Caco-2 (cell line): Measurements from ENCODE around the gene YWHAQ. TPM values are rescaled to one million over a fixed set of nuclear protein-coding genes. Genes with fewer than 3 reads are reported as not detected.

Source experiments
- BruUV-seq: library from RNA; stranded (reverse); fragments of 400-500 nt; replicated peaks from 2 replicates; lab custom pipeline; 2021; lab: Mats Ljungman, UMichigan
- CTCF ChIA-PET: fragments of 300-600 bp; sonication (Branson Sonifier 250); formaldehyde crosslinking; loops from one replicate; lab custom pipeline; 2022; ENCODE audit warnings: antibody characterized with exemption; lab: Charles Lee
- POLR2A ChIA-PET: fragments of 300-600 bp; sonication (Branson Sonifier 250); formaldehyde crosslinking; loops from one replicate; lab custom pipeline; 2022; ENCODE audit warnings: antibody characterized with exemption; lab: Charles Lee
- DNase-seq, 2 experiments: peaks; one replicate each; pipeline versions ENCODE4 v3.0.0 to v3.0.0-alpha.2; 2020 to 2022
- H3K27me3 ChIP-seq: replicated peaks from 2 replicates; pipeline ENCODE4 v1.6.0; 2011; ENCODE audit warnings: low read length; ENCODE audit not compliant: control insufficient read depth, insufficient read depth
- H3K36me3 ChIP-seq: 2 replicates; pipeline ENCODE4 v1.5.1; 2011; ENCODE audit warnings: low read length; ENCODE audit not compliant: control insufficient read depth, insufficient read depth
- H3K4me1 ChIP-seq: fragments of 250-450 bp; sonication (Bioruptor Pico); 2 replicates; pipeline ENCODE4 v1.5.1; 2020; ENCODE audit warnings: mild to moderate bottlenecking
- H3K4me3 ChIP-seq: 2 replicates; pipeline ENCODE4 v1.5.1; 2011; ENCODE audit warnings: low read depth, mild to moderate bottlenecking, control low read depth, low read length
- H3K9me3 ChIP-seq: fragments of 250-450 bp; sonication (Bioruptor Pico); 2 replicates; pipeline ENCODE4 v1.5.1; 2020; ENCODE audit warnings: mild to moderate bottlenecking, moderate library complexity
- H3K27ac Mint-ChIP-seq: one replicate; pipeline ENCODE4 v1.8.0; 2022; ENCODE audit warnings: mixed read lengths; ENCODE audit not compliant: unreplicated experiment
- H3K27me3 Mint-ChIP-seq: one replicate; pipeline ENCODE4 v1.8.0; 2022; ENCODE audit warnings: mixed read lengths; ENCODE audit not compliant: insufficient read depth, unreplicated experiment
- H3K36me3 Mint-ChIP-seq: one replicate; pipeline ENCODE4 v1.8.0; 2022; ENCODE audit warnings: mild to moderate bottlenecking, mixed read lengths; ENCODE audit not compliant: insufficient read depth, unreplicated experiment
- H3K4me1 Mint-ChIP-seq: one replicate; pipeline ENCODE4 v1.8.0; 2022; ENCODE audit warnings: low read depth, mixed read lengths; ENCODE audit not compliant: unreplicated experiment
- H3K4me3 Mint-ChIP-seq: one replicate; pipeline ENCODE4 v1.8.0; 2022; ENCODE audit warnings: mild to moderate bottlenecking, moderate library complexity, mixed read lengths; ENCODE audit not compliant: unreplicated experiment
- H3K9me3 Mint-ChIP-seq: one replicate; pipeline ENCODE4 v1.8.0; 2022; ENCODE audit warnings: mixed read lengths; ENCODE audit not compliant: unreplicated experiment
- intact Hi-C: fragments of 100-400 bp; cut with micrococcal nuclease; formaldehyde crosslinking; loops from one replicate; pipeline ENCODE4 v1.10.0; 2022; ENCODE audit not compliant: unreplicated experiment
- total RNA-seq: library from RNA; stranded (reverse); gene quantifications from 2 replicates; pipeline ENCODE4 v1.2.3, GENCODE V29; 2022
- TF ChIP-seq, protein P1 (sequence below), 2 experiments: fragments of 200-600 bp in 1 of 2; IDR thresholded peaks; 1 replicate in 1 of 2; 2 replicates in 1 of 2; pipeline versions ENCODE4 v1.5.1 to v1.8.0; 2011 to 2022; ENCODE audit warnings: antibody characterized with exemption in 1 of 2, control low read depth in 1 of 2, inconsistent platforms in 1 of 2, low read depth in 1 of 2, low read length in 1 of 2, mild to moderate bottlenecking in 1 of 2, moderate library complexity in 1 of 2; ENCODE audit not compliant: insufficient read depth in 1 of 2, severe bottlenecking in 1 of 2, unreplicated experiment in 1 of 2

YWHAQ gene
- total RNA-seq, 1 experiment from 2014 or later, result 344 TPM

DNA sequence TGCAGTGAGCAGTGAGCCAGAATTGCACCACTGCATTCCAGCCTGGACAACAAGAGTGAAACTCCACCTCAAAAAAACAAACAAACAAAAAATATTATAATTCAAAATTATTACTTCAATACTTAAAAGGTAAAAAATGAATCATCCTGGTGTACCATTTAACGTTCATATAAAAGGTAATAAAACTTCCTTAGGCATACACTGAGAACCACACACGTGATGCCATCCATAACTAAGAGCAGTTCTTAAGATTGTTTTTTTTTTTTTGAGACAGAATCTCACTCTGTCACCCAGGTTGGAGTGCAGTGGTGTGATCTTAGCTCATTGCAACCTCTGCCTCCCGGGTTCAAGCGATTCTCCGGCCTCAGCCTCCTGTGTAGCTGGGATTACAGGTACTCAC lies 29.4 kb downstream of the YWHAQ start:
- Histone ChIP-seq H3K4me1 (no peaks in the 10 kb centered on the region), H3K27me3 (no peaks in the 10 kb centered on the region), H3K36me3 (no peaks in the 10 kb centered on the region), H3K4me3 (no peak overlapping the region), H3K9me3 (no peaks in the 10 kb centered on the region; the same call in 1 of the 2 replicates)
- Mint-ChIP-seq H3K4me3 (no peak overlapping the region), H3K4me1 (peaks cover 13% of the 10 kb centered on the region), H3K36me3 (peaks cover 67% of the 10 kb centered on the region), H3K27me3 (no peaks in the 10 kb centered on the region), H3K27ac (no peak overlapping the region), H3K9me3 (peaks cover 10% of the 10 kb centered on the region)
- DNase-seq, result no peak
- TF ChIP-seq, protein P1, sequence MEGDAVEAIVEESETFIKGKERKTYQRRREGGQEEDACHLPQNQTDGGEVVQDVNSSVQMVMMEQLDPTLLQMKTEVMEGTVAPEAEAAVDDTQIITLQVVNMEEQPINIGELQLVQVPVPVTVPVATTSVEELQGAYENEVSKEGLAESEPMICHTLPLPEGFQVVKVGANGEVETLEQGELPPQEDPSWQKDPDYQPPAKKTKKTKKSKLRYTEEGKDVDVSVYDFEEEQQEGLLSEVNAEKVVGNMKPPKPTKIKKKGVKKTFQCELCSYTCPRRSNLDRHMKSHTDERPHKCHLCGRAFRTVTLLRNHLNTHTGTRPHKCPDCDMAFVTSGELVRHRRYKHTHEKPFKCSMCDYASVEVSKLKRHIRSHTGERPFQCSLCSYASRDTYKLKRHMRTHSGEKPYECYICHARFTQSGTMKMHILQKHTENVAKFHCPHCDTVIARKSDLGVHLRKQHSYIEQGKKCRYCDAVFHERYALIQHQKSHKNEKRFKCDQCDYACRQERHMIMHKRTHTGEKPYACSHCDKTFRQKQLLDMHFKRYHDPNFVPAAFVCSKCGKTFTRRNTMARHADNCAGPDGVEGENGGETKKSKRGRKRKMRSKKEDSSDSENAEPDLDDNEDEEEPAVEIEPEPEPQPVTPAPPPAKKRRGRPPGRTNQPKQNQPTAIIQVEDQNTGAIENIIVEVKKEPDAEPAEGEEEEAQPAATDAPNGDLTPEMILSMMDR (IDR thresholded peaks at IDR 0.05; ENCODE audit: insufficient read depth in 1 of 2, low read depth in 1 of 2, low read length in 1 of 2, severe bottlenecking in 1 of 2, unreplicated experiment in 1 of 2), result no peak
- intact Hi-C loops, result no loop called here
- ChIA-PET CTCF (no interaction called here), POLR2A (no interaction called here)
- no TSS peak for BruUV-seq

DNA sequence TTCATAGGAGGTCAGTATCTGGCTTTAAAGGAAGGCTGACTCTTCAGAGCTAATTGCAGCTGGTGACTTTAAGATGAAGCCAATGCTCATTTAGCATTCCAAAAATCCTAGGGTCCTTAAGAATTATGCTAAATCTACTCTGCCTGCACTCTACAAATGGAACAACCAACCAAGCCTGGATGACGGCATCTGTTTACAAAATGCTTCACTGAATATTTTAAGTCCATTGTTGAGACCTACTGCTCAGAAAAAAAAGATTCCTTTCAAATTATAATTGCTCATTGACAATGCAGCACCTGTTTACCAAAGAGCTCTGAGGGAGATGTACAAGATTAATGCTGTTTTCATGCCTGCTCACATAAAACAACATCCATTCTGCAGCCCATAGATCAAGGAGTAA lies 31.4 kb downstream of the YWHAQ start:
- ChIA-PET CTCF (interaction anchor here (1.0 kb wide), 1 partner anchor 177 kb away, joined by 3 read pairs; no protein-coding TSS in a partner anchor), POLR2A (no interaction called here)
- Mint-ChIP-seq H3K4me1 (peaks cover 15% of the 10 kb centered on the region), H3K4me3 (no peak overlapping the region), H3K36me3 (peaks cover 61% of the 10 kb centered on the region), H3K27me3 (no peaks in the 10 kb centered on the region), H3K27ac (no peak overlapping the region), H3K9me3 (peaks cover 10% of the 10 kb centered on the region)
- no peak for DNase-seq
- TF ChIP-seq, protein P1 (IDR thresholded peaks at IDR 0.05; ENCODE audit: insufficient read depth in 1 of 2, low read depth in 1 of 2, low read length in 1 of 2, severe bottlenecking in 1 of 2, unreplicated experiment in 1 of 2), result no peak
- Histone ChIP-seq H3K4me3 (no peak overlapping the region), H3K4me1 (no peaks in the 10 kb centered on the region), H3K9me3 (no peaks in the 10 kb centered on the region; the same call in 1 of the 2 replicates), H3K36me3 (no peaks in the 10 kb centered on the region), H3K27me3 (no peaks in the 10 kb centered on the region)
- intact Hi-C loops, result no loop called here
- BruUV-seq, result no TSS peak

DNA sequence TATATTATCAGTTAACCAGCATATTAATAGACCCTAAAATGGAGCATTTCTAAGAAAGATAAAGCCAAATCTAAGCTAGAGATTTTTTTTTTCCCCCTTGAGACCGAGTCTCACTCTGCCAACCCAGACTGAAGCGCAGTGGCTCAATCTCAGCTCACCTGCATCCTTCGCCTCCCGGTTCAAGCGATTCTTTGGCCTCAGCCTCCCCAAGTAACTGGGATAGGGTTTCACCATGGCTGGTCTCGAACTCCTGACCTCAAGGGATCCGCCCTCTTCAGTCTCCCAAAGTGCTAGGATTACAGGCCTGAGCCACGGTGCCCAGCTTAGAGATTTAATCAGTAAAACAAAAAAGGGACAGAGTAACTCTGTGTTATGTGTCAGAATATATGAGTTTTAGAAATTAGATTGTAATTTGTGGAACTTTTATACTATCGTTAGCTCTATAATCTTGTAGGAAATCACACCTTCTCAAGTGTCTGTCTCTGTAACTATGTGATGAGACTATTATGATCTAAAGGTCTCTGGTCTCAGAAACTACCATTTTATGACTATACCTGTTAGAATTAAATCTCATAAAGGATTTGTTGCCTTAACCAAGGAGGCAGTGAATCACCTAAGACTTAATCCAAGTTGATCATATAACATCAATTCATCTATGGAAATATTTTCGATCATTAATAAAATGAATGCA lies 34.0 kb downstream of the YWHAQ start:
- TF ChIP-seq, protein P1 (IDR thresholded peaks at IDR 0.05; ENCODE audit: insufficient read depth in 1 of 2, low read depth in 1 of 2, low read length in 1 of 2, severe bottlenecking in 1 of 2, unreplicated experiment in 1 of 2), result no peak
- BruUV-seq, result no TSS peak
- Histone ChIP-seq H3K9me3 (no peaks in the 10 kb centered on the region; the same call in 1 of the 2 replicates), H3K27me3 (no peaks in the 10 kb centered on the region), H3K36me3 (no peaks in the 10 kb centered on the region), H3K4me3 (no peak overlapping the region), H3K4me1 (no peaks in the 10 kb centered on the region)
- ChIA-PET CTCF (no interaction called here), POLR2A (no interaction called here)
- H3K4me1 Mint-ChIP-seq, result peaks cover 19% of the 10 kb centered on the region
- no peak for DNase-seq
- H3K36me3 Mint-ChIP-seq, result peaks cover 63% of the 10 kb centered on the region
- peaks cover 10% of the 10 kb centered on the region for H3K9me3 Mint-ChIP-seq
- no peaks in the 10 kb centered on the region for H3K27me3 Mint-ChIP-seq
- intact Hi-C loops, result no loop called here
- no peak overlapping the region for H3K27ac Mint-ChIP-seq
- no peak overlapping the region for H3K4me3 Mint-ChIP-seq
